HEK293 (cell line): ENCODE measurements around the gene LIN52.

Experiments used
- CTCF ChIA-PET: fragments of 350-600 bp; formaldehyde crosslinking; extraction: SDS; loops from one replicate; lab custom pipeline; 2021; ENCODE audit warnings: antibody characterized with exemption; lab: Yijun Ruan, JAX
- POLR2A ChIA-PET: fragments of 300-600 bp; formaldehyde crosslinking; extraction: SDS; loops from one replicate; lab custom pipeline; 2020; ENCODE audit warnings: antibody characterized with exemption, inconsistent platforms; lab: Yijun Ruan, JAX
- H3K27ac ChIP-seq: fragments of 200-500 bp; sonication (Bioruptor generic); 2 replicates; pipeline ENCODE4 v1.5.1; 2014; ENCODE audit warnings: low read depth, low read length, control low read depth, inconsistent platforms; ENCODE audit errors: extremely low read depth
- H3K36me3 ChIP-seq, 2 experiments: fragments of 200-500 bp in 1 of 2; sonication (Bioruptor generic) in 1 of 2; 1 replicate in 1 of 2; 2 replicates in 1 of 2; pipeline ENCODE4 v1.5.1; 2014 to 2017; ENCODE audit warnings: inconsistent platforms in 2 of 2, low read length in 2 of 2; ENCODE audit not compliant: control insufficient read depth in 2 of 2, insufficient read depth in 1 of 2
- H3K4me1 ChIP-seq: fragments of 200-500 bp; sonication (Bioruptor generic); 2 replicates; pipeline ENCODE4 v1.5.1; 2014; ENCODE audit warnings: mild to moderate bottlenecking, low read length, inconsistent platforms; ENCODE audit not compliant: control insufficient read depth, insufficient read depth
- H3K4me3 ChIP-seq: 2 replicates; pipeline ENCODE4 v1.5.1; 2011; ENCODE audit warnings: low read depth, mild to moderate bottlenecking, control low read depth, low read length, moderate library complexity
- H3K9me3 ChIP-seq: fragments of 200-500 bp; sonication (Bioruptor generic); 2 replicates; pipeline ENCODE4 v1.5.1; 2014; ENCODE audit warnings: low read depth, low read length, inconsistent platforms; ENCODE audit not compliant: control insufficient read depth, insufficient read depth
- BCL6B ChIP-seq: fragments of 450-650 bp; formaldehyde crosslinking; IDR thresholded peaks from 2 replicates; pipeline ENCODE4 v1.5.1; 2017; ENCODE audit warnings: missing biosample characterization, missing genetic modification characterization
- GFI1B ChIP-seq: fragments of 450-650 bp; formaldehyde crosslinking; IDR thresholded peaks from 2 replicates; pipeline ENCODE4 v1.5.1; 2016; ENCODE audit warnings: missing biosample characterization, missing genetic modification characterization
- PATZ1 ChIP-seq: fragments of 450-650 bp; formaldehyde crosslinking; IDR thresholded peaks from 2 replicates; pipeline ENCODE4 v1.5.1; 2016; ENCODE audit warnings: missing biosample characterization, missing genetic modification characterization
- RBAK ChIP-seq: fragments of 450-650 bp; formaldehyde crosslinking; IDR thresholded peaks from 2 replicates; pipeline ENCODE4 v1.5.1; 2016; ENCODE audit warnings: missing biosample characterization, missing genetic modification characterization
- REST ChIP-seq: fragments of 450-650 bp; formaldehyde crosslinking; IDR thresholded peaks from 2 replicates; pipeline ENCODE4 v1.5.1; 2016; ENCODE audit warnings: missing biosample characterization, missing genetic modification characterization
- SALL2 ChIP-seq: fragments of 450-650 bp; formaldehyde crosslinking; IDR thresholded peaks from 2 replicates; pipeline ENCODE4 v1.5.0; 2017; ENCODE audit warnings: missing biosample characterization, mild to moderate bottlenecking, missing genetic modification characterization, borderline replicate concordance
- TSHZ1 ChIP-seq: fragments of 450-650 bp; formaldehyde crosslinking; IDR thresholded peaks from 2 replicates; pipeline ENCODE4 v1.5.1; 2016; ENCODE audit warnings: missing biosample characterization, missing genetic modification characterization, borderline replicate concordance
- YY1 ChIP-seq: fragments of 450-650 bp; formaldehyde crosslinking; IDR thresholded peaks from 2 replicates; pipeline ENCODE4 v1.5.1; 2018; ENCODE audit warnings: missing biosample characterization, missing genetic modification characterization
- ZBTB1 ChIP-seq: fragments of 450-650 bp; formaldehyde crosslinking; IDR thresholded peaks from 2 replicates; pipeline ENCODE4 v1.5.1; 2016; ENCODE audit warnings: missing biosample characterization, missing genetic modification characterization
- ZFP69B ChIP-seq: fragments of 450-650 bp; formaldehyde crosslinking; IDR thresholded peaks from 2 replicates; pipeline ENCODE4 v1.5.1; 2016; ENCODE audit warnings: missing biosample characterization, missing genetic modification characterization
- ZIC2 ChIP-seq: fragments of 450-650 bp; formaldehyde crosslinking; IDR thresholded peaks from 2 replicates; pipeline ENCODE4 v1.5.1; 2016; ENCODE audit warnings: missing biosample characterization, missing genetic modification characterization
- ZNF174 ChIP-seq: fragments of 450-650 bp; formaldehyde crosslinking; IDR thresholded peaks from 2 replicates; pipeline ENCODE4 v1.5.0; 2017; ENCODE audit warnings: missing biosample characterization, mild to moderate bottlenecking, missing genetic modification characterization
- ZNF24 ChIP-seq: fragments of 450-650 bp; formaldehyde crosslinking; IDR thresholded peaks from 2 replicates; pipeline ENCODE4 v1.5.1; 2016; ENCODE audit warnings: missing biosample characterization, missing genetic modification characterization
- ZNF335 ChIP-seq: fragments of 450-650 bp; formaldehyde crosslinking; conservative IDR thresholded peaks from 2 replicates; pipeline ENCODE4 v1.5.1; 2016; ENCODE audit warnings: missing biosample characterization, missing genetic modification characterization
- ZNF394 ChIP-seq: fragments of 450-650 bp; formaldehyde crosslinking; IDR thresholded peaks from 2 replicates; pipeline ENCODE4 v1.5.1; 2016; ENCODE audit warnings: missing biosample characterization, missing genetic modification characterization, mild to moderate bottlenecking, moderate library complexity, borderline replicate concordance
- ZNF701 ChIP-seq: fragments of 450-650 bp; formaldehyde crosslinking; IDR thresholded peaks from 2 replicates; pipeline ENCODE4 v1.5.1; 2016; ENCODE audit warnings: missing biosample characterization, missing genetic modification characterization
- ZNF792 ChIP-seq: fragments of 450-650 bp; formaldehyde crosslinking; IDR thresholded peaks from 2 replicates; pipeline ENCODE4 v1.5.1; 2016; ENCODE audit warnings: missing biosample characterization, missing genetic modification characterization
- ZSCAN5A ChIP-seq: fragments of 450-650 bp; formaldehyde crosslinking; IDR thresholded peaks from 2 replicates; pipeline ENCODE4 v1.5.1; 2016; ENCODE audit warnings: missing biosample characterization, missing genetic modification characterization

The LIN52 gene

GRCh38 chr14:74081491-74081890, 3.3 kb upstream of the LIN52 start (continued):
- TF ChIP-seq REST (tag by site-specific recombination) = no peak
- no peak for TF ChIP-seq ZNF24 (tag by site-specific recombination)
- no peak for TF ChIP-seq ZNF335
- TF ChIP-seq GFI1B (tag by site-specific recombination) = no peak
- TF ChIP-seq ZFP69B (tag by site-specific recombination) = no peak
- TF ChIP-seq, all 188 proteins: peak for 0

GRCh38 chr14:74083161-74083560, 1.6 kb upstream of the LIN52 start:
- CTCF ChIA-PET = interaction anchor here (0.7 kb wide), 1 partner anchor 212 kb away, joined by 3 read pairs; no protein-coding TSS in a partner anchor
- no peak overlapping the region; the same call in 1 of the 2 replicates for H3K4me3 ChIP-seq

More at GRCh38 chr14:74083161-74083560, 1.6 kb upstream of the LIN52 start:
- TF ChIP-seq ZBTB1 (tag by site-specific recombination) = no peak
- no peak for TF ChIP-seq ZNF701 (tag by site-specific recombination)
- no peak for TF ChIP-seq RBAK
- TF ChIP-seq YY1 (tag by site-specific recombination) = no peak
- TF ChIP-seq PATZ1 = no peak
- no peak for TF ChIP-seq SALL2 (tag by site-specific recombination)
- no peak for TF ChIP-seq ZNF792
- TF ChIP-seq ZNF174 (tag by site-specific recombination) = no peak
- no peak for TF ChIP-seq ZIC2 (tag by site-specific recombination)
- no peak for TF ChIP-seq ZSCAN5A (tag by site-specific recombination)
- no peak for TF ChIP-seq ZNF394 (tag by site-specific recombination)
- no peak for TF ChIP-seq TSHZ1
- no peak for TF ChIP-seq BCL6B (tag by site-specific recombination)
- Histone ChIP-seq H3K27ac (no peak overlapping the region), H3K36me3 (no peaks in the 10 kb centered on the region; a peak in 1 of 3 replicates), H3K4me1 (peaks cover 6% of the 10 kb centered on the region; the same call in 1 of the 2 replicates), H3K9me3 (no peaks in the 10 kb centered on the region)
- POLR2A ChIA-PET = interaction anchor here (0.5 to 1.9 kb wide), 2 partner anchors 17 to 132 kb away, joined by 4 to 6 read pairs; no protein-coding TSS in a partner anchor
